ENCODE data around the gene ANTXRL.
"Not testable (repeated sequence)": the region's sequence is repeated elsewhere in the genome, so short reads cannot be mapped to it uniquely, and the experiment has no call there.

The ANTXRL gene

DNA sequence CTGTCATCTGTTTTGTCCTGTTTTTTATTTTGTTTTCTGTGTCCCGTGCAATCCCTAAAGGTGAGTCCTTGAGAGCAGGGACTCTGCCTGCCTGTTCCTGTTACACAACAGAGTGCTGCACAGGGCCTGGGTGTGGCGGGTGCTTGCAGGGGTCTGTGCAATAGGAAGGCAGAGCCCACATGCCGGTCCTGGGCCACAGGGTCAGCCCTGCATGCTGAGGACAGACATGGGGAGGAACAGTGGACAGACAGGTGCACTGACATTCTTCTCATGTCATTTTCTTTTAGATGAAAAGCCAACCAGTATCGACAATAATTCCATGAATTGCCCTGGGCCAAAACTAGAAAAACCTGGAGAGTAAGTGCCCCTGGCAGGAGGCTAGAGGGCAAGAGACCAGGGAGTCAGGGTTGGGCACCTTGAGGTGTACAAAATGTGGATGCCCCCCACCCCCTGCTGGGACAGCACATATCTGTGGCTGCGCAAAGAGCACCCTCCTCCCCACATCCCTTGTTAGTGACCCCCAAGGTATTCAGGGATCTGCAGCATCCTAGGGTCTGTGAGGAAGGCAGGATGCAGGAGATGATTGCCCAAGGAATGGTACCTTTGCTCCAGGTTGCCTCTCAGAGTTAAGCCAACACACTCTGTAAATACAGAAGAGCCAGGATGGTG lies 19.9 kb downstream of the ANTXRL start:
- no peak for DNase-seq

DNA sequence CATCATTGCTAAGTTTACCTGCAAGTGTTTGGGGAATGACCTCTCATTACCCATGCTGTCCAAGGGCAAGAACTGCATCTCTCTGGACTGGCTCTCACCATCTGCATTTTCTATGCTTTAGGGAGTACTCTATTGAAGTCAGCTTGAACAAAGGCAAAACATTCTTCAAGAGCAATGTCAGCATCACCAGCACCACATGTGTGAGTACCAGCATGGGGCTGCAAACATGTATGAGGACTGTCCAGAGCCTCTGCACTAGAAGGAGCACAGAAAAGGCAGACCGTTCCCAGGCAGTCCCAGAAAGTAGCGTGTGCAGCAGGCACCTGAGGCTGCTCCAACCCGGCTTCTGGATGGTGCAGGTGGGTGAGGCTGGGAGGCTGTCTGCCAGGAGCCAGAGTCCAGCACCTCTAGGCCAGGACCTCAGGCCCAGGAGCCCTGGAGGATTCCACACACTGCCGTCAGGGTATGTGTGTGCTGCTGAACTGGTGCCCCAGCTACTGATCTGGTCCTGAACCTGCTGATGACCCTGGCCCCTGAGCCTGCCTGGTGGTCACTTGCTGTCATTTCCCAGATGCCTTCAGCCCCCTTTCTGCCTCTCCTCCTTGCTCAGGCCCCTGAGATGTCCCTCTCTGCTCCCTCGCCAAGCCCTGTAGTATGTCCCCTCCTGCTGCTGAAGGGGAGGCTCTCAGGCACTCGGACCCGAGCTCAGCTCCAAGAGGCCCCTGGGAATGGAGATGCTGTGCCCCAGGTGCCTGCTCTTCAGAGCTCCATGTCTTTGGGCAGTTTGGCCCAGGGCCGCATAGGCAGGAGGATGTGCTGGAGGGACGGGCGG lies 20.7 kb downstream of the ANTXRL start:
- no peak for DNase-seq

DNA sequence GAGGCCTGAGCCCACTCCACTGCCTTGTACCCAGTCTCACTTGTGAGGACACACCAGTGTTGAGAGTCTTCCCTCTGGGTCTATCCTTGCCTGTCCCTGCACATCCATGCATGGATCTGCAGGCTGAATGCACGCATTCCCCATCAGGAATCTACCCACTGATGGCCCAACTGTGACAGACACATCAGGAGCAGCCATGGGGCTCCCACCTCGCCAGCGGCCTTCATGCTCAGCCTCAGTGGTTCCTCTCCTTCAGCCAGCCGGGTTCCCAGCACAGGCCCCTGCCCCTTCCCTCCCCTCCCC lies 21.3 kb downstream of the ANTXRL start:
- DNase-seq, result no peak

DNA sequence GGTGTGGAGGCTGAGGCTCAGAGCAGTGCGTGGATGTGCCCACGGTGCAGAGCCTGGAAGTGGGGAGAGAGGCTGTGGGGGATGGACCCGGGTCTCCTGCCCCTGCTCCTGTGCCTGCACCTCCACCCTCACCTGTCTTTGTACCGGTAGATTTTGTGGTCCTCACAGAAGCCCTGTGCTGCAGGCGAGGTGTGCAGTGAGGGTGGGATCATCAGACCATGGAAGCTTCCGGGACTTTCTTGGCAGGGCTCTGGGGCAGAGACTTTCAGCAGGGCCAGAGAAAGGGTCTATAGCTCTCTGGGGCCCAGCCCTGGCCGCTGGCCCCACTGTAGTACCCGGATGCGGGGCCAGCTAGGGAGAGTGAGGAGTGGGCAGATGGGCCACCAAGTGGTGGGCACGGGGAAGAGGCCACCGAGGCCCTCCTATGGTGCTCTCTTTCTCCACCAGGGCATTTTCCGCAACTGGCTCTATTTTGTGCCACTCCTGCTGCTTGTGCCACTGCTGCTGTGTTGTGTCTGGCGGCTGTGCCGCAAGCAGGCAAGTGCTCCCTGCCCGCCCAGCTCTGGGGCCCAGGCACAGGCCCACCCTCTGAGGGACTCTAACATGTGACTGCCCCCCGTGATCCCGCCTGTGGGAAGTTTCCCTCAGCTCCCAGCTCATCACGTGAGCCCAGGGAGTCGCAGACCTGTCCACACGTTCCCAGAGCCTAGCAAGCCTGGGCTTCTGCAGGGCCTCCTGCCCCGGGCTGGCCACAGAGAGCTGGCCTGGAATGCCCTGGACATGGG lies 22.1 kb downstream of the ANTXRL start:
- no peak for DNase-seq

DNA sequence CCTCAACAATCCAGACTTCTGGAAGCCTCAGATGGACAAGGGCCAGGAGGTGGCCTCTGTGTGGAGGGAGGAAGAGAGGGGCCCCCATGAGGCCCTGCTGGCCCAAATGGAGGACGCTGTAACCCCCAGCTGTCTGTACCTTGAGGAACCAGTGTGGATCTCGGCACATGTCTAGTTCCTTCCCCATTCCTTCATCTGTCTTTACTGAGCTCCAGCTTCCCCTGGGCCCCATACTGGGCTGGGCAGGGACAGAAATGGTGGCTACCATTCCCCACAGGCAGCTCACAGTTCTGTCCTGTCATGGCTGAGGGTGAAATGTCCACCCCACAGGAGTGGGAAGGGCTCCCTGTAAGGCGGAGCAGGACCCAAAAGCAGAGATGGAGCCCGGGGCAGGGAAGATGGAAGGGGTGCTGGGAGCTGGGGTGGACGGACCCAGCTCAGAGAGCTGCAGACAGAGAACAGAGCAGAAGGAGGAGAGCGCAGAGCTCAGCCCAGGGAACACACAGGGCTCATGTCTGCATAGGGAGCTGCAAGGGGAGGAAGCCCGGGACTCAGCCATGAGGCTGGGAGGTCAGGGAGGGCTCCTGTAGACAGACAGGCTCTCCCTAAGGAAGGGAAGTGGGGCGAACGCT lies 22.8 kb downstream of the ANTXRL start:
- DNase-seq, result no peak

DNA sequence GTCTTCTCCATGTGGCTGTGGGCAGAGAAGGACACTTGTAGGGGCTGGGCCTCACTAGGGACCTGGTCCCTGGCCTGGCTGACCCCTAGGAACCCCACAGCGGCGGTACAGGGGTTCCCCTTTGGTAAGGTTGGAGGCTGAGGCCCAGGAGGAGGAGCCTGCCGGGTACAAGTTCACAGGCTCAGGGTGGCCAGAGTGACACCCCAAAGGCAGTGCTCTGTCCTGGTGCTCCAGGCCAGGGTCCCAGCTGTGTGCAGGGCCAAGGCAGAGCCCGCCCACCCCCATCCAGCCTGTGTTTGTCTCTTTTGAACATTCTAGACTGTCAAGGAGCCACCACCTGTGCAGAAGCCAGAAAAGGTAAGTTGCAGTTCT lies 23.3 kb downstream of the ANTXRL start:
- DNase-seq, result no peak

DNA sequence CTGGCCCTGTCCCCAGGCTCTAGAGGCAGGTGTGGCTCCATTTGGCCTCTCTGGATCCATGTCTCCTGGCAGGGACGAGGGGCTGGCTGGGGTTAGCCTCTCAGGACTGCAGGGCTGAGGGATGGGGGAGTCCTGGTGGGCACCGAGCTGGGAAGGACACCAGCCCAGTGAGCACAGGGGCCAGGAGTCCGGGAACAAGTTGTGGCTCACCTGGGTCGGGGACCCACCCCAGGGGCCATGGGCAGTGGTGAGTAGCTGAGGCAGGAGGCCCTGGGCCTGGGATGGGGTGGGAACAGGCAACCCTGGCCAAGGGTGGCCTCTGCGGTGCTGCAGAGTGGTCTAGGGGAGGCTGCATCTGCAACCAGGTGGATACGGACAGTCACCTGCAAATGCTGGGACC lies 24.1 kb downstream of the ANTXRL start:
- DNase-seq, result no peak

DNA sequence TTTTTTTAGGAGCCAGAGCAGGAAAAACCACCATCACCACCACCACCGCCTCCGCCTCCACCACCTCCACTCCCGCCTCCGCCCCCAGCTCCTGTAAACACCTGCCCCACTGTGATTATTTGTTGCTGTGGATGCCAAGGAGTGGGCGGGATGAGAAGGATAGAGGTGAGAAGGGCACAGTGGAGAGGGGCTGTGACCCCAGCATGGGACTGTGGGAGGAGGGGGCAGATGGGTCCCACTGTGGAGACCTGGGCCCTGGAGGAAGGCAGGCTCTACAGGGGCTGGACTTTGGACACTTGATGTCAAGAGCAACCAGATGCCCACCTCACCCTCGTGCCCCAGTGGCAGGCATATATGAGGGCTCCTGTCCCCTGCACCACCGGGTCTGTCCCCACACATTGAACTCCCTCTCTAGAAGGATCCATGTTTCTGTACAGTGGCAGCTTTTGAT lies 24.7 kb downstream of the ANTXRL start:
- DNase-seq, result no peak

DNA sequence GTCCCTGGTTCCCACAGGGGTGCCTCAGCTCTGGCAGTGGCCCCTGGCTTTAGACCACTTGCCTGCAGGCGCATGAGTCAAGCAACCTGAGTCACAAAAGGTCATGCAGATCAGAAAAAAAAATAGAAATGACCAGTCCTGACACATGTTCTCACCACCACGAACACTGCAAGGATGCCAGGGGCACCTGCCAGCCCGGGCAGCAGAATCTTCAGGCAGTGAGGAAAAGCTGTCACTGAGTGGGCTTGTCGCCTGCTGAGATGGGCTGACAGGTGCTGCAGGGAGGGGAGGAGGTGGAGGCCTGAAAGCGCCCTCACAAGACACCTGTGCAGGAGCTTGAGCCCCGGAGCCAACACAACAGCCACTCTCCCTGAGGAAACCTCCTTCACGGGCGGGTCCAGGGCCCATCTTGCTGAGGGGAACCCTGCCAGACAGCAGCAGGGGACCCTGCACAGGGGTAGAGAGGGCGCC lies 25.2 kb downstream of the ANTXRL start:
- not testable (repeated sequence) for DNase-seq

DNA sequence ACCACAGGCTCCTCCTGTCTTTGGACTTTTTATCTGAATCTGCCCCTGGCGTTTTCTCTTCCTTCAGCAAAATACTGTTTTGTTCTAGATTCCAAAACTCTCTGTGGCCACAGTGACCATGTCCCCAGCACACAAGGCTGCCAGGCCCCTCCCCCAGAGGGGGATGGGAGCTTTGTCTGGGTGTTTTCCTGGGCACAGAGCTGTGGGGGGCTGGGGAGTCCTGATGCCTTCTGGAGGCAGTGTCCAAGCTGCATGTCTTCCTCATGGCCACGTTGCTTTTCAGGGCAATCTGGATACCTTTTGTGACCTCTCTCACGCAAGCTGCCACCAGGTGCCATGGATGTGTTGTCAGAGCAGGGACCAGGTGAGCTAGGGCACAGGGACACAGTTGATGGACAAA lies 26.2 kb downstream of the ANTXRL start:
- no peak for DNase-seq

DNA sequence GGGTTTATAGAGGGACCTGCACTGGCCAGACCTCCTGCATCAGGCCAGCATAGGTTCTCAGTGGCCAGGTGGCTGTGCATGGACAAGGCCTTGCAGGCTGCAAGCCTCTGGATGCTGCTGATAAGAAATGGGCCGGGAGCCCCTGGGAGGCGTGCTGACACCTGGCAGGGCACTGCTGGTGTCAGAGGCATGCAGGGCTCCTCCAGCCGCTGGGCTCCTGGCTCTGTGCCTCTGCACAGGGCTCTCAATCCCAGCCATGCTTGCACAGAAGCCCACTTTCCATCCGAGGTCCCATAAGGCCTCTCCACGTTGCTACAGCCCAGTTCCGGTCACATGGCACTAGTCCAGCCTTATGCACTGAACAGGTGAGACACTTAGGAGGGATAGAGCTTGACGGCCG lies 27.3 kb downstream of the ANTXRL start:
- DNase-seq, result no peak

DNA sequence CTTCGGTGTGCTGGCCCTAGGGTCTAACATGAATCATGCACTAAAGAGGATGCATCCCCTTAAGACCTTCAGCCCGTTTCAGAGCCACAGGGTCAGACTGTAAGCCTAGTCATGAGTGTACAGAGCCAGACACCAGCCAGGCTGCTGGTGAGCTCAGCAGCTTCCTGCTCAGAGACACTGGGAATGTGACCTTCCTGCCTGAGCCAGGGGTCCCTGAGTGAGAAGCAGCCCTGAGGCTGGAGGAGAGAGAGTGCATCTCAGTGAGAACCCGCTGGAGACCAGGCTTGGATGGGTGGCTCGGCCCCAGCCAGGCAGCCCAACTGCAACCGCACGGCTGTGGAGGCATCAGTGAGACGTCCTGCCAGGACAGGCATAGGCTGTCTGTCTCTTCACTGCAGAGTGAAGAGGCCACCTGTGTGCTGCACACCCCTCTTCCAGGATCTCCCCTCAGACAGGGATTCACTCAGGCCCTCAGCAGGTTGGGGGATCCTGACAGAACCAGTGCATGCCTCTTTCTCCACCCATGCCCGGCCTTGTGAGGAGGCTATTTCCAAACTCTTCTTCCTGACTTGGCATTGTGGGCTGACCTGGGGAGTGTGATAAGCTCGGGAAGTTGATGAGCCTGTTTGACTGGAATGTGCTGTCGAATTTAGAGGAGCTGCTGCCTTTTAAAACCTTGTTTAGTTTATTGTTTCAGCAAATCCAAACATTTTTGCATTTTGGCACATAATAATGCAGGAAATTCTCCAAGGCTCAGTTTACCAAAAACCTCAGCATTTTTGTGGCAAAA lies 28.5 kb downstream of the ANTXRL start:
- not testable (repeated sequence) for DNase-seq

DNA sequence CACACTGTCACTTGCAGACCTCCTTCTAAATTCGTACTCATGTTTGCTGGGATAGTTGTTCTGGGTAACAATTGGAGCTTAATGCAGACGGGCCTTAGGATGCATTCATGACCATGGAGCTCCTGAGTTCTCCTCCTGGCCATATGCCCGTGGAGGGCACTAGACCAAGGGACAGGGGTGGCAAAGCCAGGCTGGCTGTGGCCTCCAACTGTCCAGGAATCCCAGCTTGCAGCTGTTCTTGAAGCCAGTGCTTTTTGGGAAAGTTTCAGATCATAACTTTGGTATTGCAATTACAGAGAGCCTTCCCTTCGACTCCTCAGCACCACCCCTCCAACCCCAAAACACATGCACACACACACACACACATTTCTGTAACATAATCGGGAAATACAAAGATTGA lies 30.6 kb downstream of the ANTXRL start:
- no peak for DNase-seq

DNA sequence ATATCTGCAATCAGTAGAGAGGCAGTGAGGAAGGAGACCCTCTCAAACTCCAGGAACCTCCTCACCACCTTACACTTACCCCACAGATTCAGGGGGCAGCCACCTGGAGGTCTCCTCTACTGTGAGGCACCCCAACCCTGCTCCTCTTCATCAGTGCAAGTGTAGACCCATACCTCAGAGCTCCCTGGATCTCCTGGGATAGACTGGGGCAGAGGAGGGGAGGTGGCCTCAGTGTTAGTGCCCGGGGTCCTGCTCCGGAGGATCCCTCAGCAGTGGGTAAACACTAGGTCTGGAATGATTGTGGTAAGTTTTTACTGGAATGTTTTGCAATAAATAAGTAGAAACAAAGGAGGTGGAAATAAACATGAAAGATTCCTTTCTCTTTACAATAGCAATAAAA lies 31.1 kb downstream of the ANTXRL start:
- no peak for DNase-seq

DNA sequence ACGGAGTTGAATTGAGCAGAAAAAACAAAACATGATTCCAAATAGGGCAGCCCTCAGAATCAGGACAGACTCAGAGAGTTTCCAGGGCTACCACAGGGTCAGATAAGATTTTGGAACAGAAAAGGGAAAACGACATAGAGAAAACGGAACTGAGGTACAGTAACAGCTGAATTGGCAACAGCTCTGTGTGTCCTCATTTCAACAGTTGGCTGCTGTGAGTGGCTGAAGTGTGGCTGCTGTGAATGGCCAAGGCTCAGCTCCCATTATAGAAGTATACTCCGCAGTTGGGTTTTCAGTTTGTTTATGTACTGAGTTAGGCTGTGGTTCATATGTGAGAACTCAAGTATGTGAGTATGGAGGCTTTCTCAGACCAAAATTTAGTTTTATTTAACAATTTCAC lies 32.0 kb downstream of the ANTXRL start:
- DNase-seq, result no peak

DNA sequence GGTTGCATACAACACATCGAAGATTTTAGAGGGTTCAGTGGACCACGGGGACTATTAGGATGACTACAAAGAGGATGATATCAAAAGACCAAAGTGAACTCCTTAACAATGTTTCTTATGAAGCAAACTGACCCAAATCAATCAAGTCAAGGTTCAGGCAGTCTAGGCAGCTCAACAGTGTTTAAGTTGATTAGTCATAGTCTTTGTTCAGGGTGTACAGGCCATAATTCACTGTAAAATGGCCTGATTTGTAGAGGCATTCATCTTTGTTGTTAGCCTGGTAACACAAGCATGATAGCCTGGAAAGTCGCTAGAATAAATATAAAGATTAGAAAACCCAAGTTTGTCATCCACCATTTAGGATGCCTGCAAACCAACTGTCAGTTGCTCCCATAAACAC lies 32.6 kb downstream of the ANTXRL start:
- DNase-seq, result no peak

DNA sequence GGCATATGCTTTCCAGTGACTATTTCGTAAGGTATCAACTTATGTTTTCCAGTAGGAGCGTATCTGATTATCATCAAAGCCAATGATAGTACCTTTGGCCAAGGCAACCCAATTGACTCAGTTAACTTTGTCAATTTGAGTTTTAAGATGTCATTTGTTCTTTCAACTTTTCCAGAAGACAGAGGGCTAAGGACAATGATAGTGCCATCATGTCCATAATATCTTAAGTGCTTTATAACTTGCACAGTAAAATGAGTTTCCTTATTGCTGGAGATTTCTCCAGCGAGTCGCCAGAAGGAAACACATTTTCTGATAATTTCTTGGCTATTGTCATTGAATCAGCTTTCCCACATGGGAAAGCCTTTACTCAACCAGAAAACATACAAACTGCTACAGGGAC lies 35.0 kb downstream of the ANTXRL start:
- DNase-seq, result no peak

DNA sequence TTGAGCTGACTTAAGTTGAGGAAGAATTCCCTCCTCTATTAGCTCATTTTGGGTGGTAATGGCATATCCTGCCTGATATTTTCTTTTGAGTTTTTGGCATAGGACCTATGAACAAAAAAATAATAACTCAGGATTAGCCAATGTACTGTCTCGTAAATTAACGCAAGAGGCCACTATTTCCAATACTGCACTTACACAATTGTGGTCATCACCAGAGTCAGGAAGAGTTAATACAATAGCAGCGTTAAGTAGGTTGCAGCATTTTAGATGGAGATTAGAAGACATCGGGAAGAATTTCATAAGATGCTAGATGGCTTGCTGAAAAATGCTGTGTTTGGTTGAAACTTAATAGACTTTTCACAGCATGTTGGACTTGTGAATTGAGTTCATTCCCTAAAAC lies 36.4 kb downstream of the ANTXRL start:
- no peak for DNase-seq

DNA sequence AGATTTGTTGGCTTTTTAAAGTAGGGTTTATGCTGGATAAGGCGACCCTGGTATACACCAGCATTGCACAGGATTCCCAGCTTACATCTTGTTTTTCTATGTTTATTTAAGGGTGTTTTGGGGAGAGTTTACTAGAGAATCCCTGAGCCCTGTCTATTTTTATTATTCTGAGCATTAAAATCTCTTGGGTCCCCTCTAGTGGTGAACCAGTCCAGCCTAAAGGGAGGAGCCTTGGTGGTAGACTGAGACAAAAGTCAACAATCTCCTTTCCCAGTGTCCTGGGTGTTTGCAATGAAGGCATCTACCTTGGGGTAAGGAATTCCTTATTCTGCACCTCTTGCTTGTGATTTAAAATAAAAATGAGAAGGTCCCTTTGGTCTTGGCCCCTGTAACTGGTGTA lies 38.2 kb downstream of the ANTXRL start:
- peak in 2 of 56 donors; percentile 11 to 55 for DNase-seq

DNA sequence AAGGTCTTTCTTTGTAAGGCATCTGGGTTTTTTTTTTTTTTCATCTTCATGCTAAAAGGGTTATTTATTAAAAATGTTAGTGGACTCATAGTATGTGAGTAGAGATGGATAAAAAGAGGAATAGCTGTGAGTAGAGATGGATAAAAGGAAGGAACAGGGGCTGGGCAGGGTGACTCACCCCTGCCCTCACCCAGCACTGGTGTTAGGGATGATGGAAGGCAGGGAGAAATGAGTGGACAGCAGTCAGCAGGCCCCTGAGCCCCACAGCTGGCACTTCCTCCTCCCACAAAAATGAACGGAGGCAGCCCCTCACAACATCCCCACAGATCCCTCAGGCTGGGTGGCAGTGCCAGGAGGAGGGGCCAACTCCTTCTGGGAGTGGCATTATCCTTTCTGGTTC lies 39.3 kb downstream of the ANTXRL start:
- no peak for DNase-seq

DNA sequence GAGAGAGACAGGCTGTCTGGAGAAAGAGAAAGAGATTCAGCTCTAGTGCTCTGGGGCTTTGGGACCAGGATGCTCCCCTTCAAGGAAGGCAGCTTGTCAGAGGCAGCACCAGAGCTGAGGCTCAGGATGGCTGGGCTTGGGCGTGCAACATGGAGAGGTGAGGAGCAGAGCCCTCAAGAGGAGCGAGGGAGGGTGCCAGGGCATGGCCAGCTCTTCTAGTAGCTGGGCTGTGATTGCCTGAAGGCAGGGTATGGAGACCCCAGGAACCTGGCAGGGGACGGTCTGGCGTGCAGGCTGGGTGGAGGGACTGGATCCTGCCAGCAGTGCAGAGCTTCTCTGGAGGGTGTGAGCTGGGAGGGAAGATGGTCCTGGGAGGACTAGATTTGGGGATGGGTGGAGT lies 40.2 kb downstream of the ANTXRL start:
- DNase-seq, result no peak

Data from nucleus accumbens (tissue), 56 donors.